NCI-H510A treated with DMSO at 0.1 percent for 48 hours (cell line): ENCODE measurements around the gene P2RX7.
"Not testable (repeated sequence)": the region's sequence is repeated elsewhere in the genome, so short reads cannot be mapped to it uniquely, and the experiment has no call there.

Experiments
- DNase-seq: peaks from one replicate; lab custom pipeline; 2025; lab: John Stamatoyannopoulos, UW

Gene P2RX7

GRCh38 chr12:121135320-121135719 lies 2.6 kb downstream of the P2RX7 start:
- DNase-seq, result no peak

GRCh38 chr12:121137512-121137911 lies 4.8 kb downstream of the P2RX7 start:
- no peak for DNase-seq

GRCh38 chr12:121138284-121138683 lies 5.6 kb downstream of the P2RX7 start:
- DNase-seq, result no peak

GRCh38 chr12:121139286-121139685 lies 6.6 kb downstream of the P2RX7 start:
- DNase-seq, result no peak

- no peak for DNase-seq
Observed at GRCh38 chr12:121142171-121142950, 9.7 kb downstream of the P2RX7 start.

GRCh38 chr12:121144416-121144914 lies 11.8 kb downstream of the P2RX7 start:
- no peak for DNase-seq

GRCh38 chr12:121145221-121145620 lies 12.5 kb downstream of the P2RX7 start:
- DNase-seq, result no peak

- not testable (repeated sequence) for DNase-seq
Observed at GRCh38 chr12:121149289-121149688, 16.6 kb downstream of the P2RX7 start.

GRCh38 chr12:121154793-121155375 lies 22.2 kb downstream of the P2RX7 start:
- DNase-seq, result no peak

- no peak for DNase-seq
Observed at GRCh38 chr12:121156365-121156764, 23.7 kb downstream of the P2RX7 start.

- no peak for DNase-seq
Observed at GRCh38 chr12:121158085-121158484, 25.4 kb downstream of the P2RX7 start.

- not testable (repeated sequence) for DNase-seq
Observed at GRCh38 chr12:121158728-121159351, 26.2 kb downstream of the P2RX7 start.

- DNase-seq, result no peak
Observed at GRCh38 chr12:121159467-121160307, 27.0 kb downstream of the P2RX7 start.

GRCh38 chr12:121162384-121162783 lies 29.7 kb downstream of the P2RX7 start:
- no peak for DNase-seq

- DNase-seq, result no peak
Observed at GRCh38 chr12:121162985-121163384, 30.3 kb downstream of the P2RX7 start.

- not testable (repeated sequence) for DNase-seq
Observed at GRCh38 chr12:121164839-121165238, 32.2 kb downstream of the P2RX7 start.

- DNase-seq, result no peak
Observed at GRCh38 chr12:121165316-121165715, 32.6 kb downstream of the P2RX7 start.

GRCh38 chr12:121166356-121166755 lies 33.7 kb downstream of the P2RX7 start:
- no peak for DNase-seq

GRCh38 chr12:121167232-121167820 lies 34.6 kb downstream of the P2RX7 start:
- no peak for DNase-seq

- no peak for DNase-seq
Observed at GRCh38 chr12:121167951-121168350, 35.3 kb downstream of the P2RX7 start.

- DNase-seq, result no peak
Observed at GRCh38 chr12:121170151-121170550, 37.5 kb downstream of the P2RX7 start.
